GM12873 (cell line): ENCODE measurements around the gene CTAG1B.
"Not testable (repeated sequence)": the region's sequence is repeated elsewhere in the genome, so short reads cannot be mapped to it uniquely, and the experiment has no call there.

Experiments used
- TF ChIP-seq, protein P1 (sequence below): IDR thresholded peaks from 2 replicates; pipeline ENCODE4 v1.5.1; 2012; ENCODE audit warnings: low read depth, mild to moderate bottlenecking, moderate library complexity, low read length, control low read depth; ENCODE audit not compliant: insufficient read depth; ENCODE audit errors: missing control alignments

CTAG1B gene

DNA sequence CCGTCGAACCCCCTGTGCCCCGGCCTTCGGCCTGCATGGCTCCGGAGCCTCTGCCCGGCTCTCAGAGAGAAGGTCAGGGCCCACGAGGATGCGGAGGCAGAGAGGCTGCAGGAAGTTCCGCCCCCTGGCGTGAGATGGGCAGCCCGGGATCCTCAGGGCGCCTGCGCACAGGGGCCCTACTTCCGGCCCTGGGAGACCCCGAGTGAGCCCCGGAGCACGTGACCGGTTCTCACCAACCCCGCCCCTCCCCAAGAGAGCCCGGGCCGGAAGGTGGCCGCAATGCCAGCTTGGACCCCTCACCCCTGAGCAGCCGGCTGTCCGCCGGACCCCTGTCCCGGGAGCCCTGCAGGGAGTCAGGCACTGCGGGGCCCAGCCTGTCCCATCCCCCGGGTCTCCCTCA is at the start of gene CTAG1B:
CTAG1B (minus strand) TSS at position 101 of the 400 bp plus-strand sequence; CDS start at position 37, 64 bp downstream.
- TF ChIP-seq, protein P1, sequence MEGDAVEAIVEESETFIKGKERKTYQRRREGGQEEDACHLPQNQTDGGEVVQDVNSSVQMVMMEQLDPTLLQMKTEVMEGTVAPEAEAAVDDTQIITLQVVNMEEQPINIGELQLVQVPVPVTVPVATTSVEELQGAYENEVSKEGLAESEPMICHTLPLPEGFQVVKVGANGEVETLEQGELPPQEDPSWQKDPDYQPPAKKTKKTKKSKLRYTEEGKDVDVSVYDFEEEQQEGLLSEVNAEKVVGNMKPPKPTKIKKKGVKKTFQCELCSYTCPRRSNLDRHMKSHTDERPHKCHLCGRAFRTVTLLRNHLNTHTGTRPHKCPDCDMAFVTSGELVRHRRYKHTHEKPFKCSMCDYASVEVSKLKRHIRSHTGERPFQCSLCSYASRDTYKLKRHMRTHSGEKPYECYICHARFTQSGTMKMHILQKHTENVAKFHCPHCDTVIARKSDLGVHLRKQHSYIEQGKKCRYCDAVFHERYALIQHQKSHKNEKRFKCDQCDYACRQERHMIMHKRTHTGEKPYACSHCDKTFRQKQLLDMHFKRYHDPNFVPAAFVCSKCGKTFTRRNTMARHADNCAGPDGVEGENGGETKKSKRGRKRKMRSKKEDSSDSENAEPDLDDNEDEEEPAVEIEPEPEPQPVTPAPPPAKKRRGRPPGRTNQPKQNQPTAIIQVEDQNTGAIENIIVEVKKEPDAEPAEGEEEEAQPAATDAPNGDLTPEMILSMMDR = not testable (repeated sequence)

DNA sequence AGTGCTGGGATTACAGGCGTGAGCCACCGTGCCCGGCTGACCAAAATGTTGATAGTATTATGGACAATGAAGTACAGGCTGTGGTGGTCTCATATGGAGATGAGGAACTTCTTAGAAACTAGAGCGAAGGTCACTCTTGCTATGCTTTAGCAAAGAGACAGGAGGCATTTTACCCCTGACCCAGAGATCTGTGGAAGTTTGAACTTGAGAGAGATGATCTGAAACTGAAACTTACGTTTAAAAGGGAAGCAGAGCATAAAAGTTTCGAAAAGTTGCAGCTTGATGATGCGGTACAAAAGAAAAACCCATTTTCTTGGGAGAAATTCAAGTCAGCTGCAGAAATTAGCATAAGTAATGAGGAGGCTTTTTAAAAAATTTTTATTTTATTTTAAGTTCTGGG is 42.8 kb upstream of the CTAG1B start:
- TF ChIP-seq, protein P1 = no peak

DNA sequence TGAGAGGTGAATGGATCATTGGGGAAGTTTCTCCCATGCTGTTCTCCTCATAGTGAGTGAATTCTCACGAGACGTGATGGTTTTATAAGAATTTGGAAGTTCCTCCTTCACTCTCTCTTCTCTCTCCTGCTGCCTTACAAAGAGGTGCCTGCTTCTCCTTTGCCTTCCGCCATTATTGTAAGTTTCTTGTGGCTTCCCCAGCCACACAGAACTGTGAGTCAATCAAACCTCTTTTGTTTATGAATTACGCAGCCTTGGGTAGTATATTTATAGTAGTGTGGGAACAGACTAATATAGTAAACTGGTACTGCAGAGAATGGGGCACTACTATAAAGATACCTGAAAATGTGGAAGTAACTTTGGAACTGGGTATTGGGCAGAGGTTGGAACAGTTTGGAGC is 42.1 kb upstream of the CTAG1B start:
- TF ChIP-seq, protein P1 = no peak

DNA sequence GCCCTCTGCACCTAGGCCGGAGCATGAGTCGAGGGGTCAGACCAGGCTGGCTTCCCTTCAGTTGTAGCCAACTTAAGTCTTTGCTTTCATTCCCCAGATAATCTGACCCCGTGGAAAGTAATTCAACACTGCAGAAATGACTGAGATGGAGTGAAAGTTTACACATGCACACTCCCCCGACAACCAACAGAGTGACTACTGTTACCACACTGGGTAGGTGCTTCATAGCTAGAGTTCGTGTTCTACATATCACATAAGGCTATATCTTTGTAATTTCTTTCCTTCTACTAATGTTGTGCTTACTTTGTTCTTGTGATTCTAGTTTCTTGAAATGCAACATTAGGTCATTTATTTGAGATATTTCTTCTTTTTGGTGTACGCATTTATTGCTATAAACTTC is 41.5 kb upstream of the CTAG1B start:
- TF ChIP-seq, protein P1 = no peak

GRCh38 chrX:154658957-154659356 is 39.9 kb upstream of the CTAG1B start:
- TF ChIP-seq, protein P1 = no peak

DNA sequence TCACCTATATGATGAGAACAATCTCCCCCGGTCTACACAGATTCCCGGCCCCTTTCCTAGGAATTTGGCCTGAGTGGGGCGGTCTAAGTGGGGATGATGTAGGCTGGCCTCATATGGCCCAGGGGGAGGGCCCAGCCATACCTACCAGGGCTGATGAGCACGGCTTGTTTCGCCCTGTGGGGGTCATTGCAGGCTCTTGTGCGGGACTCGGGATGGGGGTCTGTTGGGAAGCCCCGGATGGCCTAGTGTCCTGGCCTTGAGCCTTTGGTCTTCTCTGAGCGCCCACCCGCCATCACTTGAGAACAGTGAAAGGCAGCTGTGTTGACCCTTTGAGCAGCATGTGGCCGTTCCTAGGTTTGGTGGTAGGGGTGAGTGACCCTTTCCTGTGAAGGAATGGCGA is 39.1 kb upstream of the CTAG1B start:
- TF ChIP-seq, protein P1 = no peak

GRCh38 chrX:154657226-154657805 is 38.2 kb upstream of the CTAG1B start:
- TF ChIP-seq, protein P1 = no peak
